DMS53 treated with DMSO at 0.1 percent for 48 hours (cell line): ENCODE data around the gene ZNF814.
"Not testable (repeated sequence)": the region's sequence is repeated elsewhere in the genome, so short reads cannot be mapped to it uniquely, and the experiment has no call there.

Source experiments
- DNase-seq: peaks from one replicate; lab custom pipeline; 2025; ENCODE audit not compliant: unreplicated experiment; lab: John Stamatoyannopoulos, UW

Gene ZNF814

DNA sequence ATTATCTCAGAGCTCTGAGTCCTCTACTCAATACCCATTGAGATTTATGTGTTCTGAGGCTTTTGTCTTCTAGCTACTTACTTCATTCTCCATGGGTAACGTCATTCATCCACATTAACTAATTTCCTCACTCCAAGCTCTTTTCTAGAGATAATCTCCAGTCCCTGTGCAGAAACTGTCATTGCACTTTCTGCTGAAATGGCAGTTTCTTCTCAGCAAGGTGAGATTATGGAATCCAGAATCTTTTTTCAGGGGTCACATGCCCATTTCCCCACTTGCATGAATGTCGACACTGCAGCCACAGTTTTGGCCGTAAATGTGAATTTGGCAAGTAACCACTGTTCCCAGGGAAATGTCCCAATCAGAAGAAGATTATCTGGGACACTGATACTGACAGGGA, 26.5 kb downstream of the ZNF814 start:
- not testable (repeated sequence) for DNase-seq

DNA sequence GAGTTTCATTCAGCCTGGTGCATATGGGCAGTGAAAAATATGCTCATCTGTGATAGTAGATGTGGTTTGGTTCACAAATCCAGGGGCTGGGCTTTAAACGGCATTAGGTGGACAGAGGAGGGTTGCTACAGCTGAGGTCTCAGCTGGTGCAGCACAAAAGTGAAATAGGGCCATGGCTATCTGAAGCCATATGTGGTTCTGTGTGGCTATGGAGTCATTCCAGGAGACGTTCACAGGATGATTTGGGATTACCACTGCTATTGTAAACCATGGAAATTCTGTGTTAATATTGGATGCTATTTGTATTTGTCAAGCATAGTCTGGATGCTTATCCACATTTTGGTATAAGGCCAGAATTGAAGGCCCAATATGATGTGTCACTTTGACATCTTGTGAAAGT, 34.7 kb downstream of the ZNF814 start:
- DNase-seq: not testable (repeated sequence)

DNA sequence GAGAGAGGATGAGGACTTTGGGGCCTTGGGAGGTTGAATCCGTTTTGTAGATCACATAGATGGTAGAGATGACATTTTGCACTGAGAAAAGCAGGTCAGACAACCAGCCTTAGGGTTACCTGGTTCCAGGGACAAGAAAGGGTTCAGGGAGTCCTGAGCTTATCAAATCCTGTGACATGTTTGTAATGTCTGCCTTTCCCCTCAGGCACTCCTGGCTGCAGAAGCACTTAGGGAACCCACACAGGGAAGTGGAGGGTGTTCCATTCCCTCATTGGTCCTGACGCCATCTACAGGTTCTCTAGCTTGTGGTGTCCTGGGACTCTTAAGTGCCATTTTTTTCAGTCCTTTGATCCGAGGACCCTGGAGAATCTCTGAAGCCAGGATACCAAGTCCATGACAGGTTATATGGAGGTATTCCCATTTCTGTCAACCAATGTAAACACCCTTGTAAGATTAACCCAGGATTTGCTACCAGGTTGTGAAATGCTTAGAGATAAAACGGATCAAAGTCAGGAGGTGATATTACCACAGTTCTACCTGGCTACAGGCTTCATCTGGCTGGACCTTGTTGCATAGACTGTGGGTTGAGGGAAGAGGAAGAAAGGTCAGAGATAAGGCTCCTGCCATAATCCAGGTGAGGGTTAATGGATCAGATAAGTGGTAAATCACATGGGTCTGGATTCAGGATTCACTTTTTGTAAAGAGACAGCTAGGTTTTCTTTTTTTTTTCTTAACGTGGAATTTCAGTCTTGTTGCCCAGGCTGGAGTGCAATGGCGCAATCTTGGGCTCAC, 36.8 kb downstream of the ZNF814 start:
- DNase-seq: not testable (repeated sequence)

DNA sequence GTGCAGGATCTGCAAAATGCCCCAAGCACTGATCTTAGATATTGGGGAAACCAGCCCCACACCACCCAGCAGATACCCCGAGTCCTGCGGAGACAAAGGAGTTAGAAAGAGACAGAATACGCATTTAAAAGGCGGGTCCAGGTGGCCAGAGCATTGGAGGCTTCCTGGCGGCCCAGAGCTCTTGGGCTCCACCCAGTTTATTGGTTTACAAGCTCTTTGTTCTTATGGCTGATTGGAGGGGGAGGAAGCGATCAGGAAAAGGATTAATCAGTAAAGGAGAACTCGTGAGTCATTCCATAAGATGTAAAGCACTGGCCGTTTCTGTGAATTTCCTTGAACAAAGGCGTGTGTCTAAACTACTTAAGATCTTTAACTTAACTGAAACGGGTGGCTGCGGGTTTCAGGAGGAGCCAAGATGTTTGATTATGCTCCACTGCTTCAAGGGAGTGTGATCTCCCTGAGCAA, 38.3 kb downstream of the ZNF814 start:
- DNase-seq: no peak

- DNase-seq: peak; percentile 76
Measured at GRCh38 chr19:57849666-57850473, 39.0 kb downstream of the ZNF814 start, which contains the start of gene ZNF587. Gene ZNF587 (plus strand): TSS chr19:57849859. CDS start chr19:57850039, 180 bp downstream.

DNA sequence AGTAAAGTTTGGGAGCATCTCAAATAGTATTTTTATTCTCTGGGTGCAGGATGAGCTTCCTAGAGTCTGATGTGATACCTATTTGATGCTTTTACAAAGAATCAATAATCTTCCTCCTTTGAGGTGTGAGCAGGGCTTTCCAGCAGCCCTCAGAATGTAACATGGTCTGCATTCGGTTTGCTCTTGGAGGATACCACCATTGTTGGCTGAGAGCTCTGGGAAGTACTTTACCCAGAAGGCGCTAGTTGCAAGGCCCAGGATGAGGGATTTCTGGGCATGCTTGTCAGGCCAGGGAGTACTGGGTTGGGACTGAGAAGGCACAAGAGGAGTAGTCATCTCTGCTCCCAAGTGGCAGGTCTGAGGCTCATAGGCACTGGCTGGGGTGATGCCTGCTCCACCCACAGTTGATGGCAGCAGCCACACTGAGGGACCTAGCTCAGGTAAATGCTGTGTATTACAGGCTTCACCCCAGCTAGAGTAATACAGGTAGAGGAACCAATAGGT, 39.6 kb downstream of the ZNF814 start:
- not testable (repeated sequence) for DNase-seq

- not testable (repeated sequence) for DNase-seq
Measured at GRCh38 chr19:57847164-57847563, 41.7 kb downstream of the ZNF814 start.

GRCh38 chr19:57841122-57841763, 47.6 kb downstream of the ZNF814 start:
- no peak for DNase-seq

DNA sequence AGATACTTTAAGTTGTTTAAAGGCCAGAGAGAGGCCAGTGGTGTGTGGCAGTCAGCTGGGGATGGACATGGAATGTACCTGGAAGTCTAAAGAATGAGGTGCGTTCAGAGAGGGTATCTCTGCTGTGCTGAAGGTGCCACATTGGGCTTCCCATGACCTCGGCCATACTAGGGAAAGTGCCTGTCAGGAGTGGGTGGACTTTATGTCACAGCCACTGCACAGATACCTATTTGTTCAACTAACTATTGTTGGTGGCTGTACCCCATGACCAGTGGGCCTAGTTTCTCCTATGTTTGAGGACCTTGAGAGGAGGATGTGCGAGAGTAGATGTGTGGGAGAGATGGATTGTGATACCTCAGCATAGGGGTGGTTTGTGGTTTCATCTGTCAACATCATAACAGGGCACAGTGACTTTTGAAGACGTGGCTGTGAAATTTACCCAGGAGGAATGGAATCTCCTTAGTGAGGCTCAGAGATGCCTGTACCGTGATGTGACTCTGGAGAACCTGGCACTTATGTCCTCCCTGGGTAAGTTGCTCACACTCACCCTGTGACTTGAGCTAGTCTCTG, 50.1 kb downstream of the ZNF814 start:
- DNase-seq: not testable (repeated sequence)

GRCh38 chr19:57836991-57837390, 51.8 kb downstream of the ZNF814 start:
- DNase-seq: not testable (repeated sequence)

DNA sequence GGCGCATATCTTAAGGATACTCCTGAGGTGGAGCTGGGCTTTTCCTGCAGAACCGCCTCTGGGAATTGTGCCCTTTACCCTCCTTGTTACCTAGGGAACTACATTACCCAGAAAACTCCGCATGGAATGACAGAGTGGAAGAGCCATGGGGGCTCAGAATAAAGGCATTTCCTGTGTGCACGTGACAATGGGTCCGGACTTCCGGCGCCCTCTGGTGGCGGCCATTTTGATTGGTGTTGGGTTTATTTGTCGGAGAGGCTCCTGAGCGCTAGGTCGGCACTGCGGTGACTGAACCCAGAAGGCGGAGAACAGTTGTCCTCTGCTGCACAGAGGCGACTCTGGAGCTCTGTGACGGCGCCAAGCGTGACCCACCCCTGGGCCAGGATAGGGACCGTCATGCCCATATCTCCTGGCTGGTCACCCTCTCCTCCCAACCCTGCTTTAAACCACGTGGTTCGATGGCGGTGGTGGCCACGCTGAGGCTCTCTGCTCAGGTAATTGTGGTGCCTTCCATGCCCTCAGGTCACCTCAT, 58.7 kb downstream of the ZNF814 start, which contains the start of gene ZNF587B:
TSS of gene ZNF587B (plus strand) at position 229 of the 532 bp plus-strand sequence. CDS start at position 459, 230 bp downstream.
- peak; percentile 6 for DNase-seq

DNA sequence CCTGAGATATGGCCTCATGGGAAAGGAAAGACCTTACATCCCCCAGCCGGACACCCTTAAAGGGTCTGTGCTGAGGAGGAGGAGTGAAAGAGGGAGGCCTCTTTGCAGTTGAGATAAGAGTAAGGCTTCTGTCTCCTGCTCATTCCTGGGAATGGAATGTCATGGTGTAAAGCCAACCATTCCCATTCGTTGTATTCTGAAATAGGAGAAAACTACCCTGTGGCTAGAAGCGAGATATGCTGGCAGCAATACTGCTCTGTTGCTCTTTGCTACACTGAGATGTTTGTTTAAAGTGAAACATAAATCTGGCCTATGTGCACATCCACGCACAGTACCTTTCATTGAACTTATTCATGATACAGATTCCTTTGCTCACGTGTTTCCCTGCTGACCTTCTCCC, 59.5 kb downstream of the ZNF814 start:
- DNase-seq: no peak

DNA sequence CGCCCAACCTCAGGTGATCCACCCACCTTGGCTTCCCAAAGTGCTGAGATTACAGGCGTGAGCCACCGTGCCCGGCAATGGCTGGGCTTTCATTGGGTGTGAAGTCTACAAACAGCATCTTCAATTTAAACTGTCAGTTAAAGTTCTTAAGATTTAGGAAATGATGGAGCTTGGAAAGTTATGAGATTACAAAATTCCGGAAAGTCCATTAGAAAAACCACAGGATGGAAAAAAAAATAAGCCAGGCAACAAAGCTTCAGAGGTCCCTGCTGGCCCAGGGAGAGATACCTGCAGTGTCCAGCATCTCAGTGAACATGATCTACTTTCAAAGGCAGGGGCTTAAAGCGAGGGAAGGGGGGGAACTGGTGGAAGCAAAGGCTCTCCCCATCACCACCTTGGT, 63.3 kb downstream of the ZNF814 start:
- no peak for DNase-seq

- DNase-seq: not testable (repeated sequence)
Measured at GRCh38 chr19:57823608-57824007, 65.2 kb downstream of the ZNF814 start.

DNA sequence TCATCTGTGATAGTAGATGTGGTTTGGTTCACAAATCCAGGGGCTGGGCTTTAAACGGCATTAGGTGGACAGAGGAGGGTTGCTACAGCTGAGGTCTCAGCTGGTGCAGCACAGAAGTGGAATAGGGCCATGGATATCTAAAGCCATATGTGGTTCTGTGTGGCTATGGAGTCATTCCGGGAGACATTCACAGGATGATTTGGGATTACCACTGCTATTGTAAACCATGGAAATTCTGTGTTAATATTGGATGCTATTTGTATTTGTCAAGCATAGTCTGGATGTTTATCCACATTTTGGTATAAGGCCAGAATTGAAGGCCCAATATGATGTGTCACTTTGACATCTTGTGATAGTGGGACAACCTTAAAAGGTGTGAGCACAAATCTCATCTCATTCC, 65.7 kb downstream of the ZNF814 start:
- not testable (repeated sequence) for DNase-seq

DNA sequence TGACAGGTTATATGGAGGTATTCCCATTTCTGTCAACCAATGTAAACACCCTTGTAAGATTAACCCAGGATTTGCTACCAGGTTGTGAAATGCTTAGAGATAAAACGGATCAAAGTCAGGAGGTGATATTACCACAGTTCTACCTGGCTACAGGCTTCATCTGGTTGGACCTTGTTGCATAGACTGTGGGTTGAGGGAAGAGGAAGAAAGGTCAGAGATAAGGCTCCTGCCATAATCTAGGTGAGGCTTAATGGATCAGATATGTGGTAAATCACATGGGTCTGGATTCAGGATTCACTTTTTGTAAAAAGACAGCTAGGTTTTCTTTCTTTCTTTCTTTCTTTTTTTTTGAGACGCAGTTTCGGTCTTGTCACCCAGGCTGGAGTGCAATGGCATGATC, 67.3 kb downstream of the ZNF814 start:
- not testable (repeated sequence) for DNase-seq

- DNase-seq: not testable (repeated sequence)
Measured at GRCh38 chr19:57821095-57821494, 67.7 kb downstream of the ZNF814 start.

GRCh38 chr19:57820599-57820998, 68.2 kb downstream of the ZNF814 start:
- no peak for DNase-seq

DNA sequence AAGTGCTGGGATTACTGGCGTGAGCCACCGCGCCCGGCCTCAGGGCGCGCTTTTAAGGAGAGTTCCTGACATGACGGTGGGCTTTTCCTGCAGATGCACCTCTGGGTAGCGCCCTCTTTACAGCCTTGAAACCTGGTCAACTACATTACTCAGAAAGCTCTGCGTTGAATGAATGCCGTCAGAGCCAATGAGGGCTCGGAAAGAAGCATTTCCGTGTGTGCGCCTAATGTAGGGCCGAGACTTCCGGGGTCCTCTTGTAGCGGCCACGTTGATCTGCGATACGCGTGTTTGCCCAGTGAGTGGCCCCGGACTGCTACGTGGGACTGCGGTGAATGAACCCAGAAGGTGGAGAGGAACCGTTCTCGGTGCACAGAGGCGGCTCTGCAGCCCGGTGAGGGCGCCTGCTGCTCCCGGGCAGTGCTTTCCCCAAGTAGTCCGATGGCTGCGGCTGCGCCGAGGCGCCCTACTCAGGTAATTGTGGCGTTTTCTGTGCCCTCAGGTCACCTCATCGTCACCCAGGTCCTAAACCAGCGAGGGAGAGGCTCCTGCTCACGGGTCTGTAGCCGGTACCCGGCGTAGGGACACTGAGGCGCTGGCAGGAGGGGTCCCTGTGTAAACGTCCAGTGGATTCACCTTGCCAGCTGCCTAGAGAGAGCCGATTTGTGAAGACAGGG, 69.2 kb downstream of the ZNF814 start:
- peak; percentile 81 for DNase-seq

DNA sequence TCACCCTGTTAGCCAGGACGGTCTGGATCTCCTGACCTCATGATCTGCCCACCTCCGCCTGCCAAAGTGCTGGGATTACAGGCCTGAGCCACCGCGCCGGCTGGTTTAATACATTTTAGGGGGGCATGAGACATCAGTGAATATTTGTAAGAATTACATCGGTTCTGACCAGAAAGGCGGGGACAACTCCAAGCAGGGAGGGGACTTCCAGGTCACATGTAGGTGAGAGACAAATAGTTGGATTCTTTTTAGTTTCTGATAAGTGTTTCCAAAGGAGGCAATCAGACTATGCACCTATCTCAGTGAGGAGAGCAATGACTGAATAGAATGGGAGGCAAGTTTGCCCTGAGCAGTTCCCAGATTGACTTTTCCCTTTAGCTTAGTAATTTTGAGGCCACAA, 70.5 kb downstream of the ZNF814 start:
- no peak for DNase-seq
